Endothelial cell of umbilical vein (primary cell): Measurements from ENCODE around the gene SURF1. TPM values are rescaled to one million over a fixed set of nuclear protein-coding genes. Genes with fewer than 3 reads are reported as not detected.

Experiments used
- BruUV-seq: library from RNA; stranded (reverse); fragments of 400-500 nt; replicated peaks from 2 replicates; lab custom pipeline; 2021; lab: Mats Ljungman, UMichigan
- CTCF ChIA-PET: fragments of 300-600, 350-600 bp; sonication (Branson Sonifier 250); formaldehyde crosslinking; loops from one replicate; lab custom pipeline; 2021; ENCODE audit warnings: antibody characterized with exemption, inconsistent platforms; lab: Charles Lee
- POLR2A ChIA-PET: fragments of 300-600, 350-600 bp; sonication (Branson Sonifier 250); formaldehyde crosslinking; loops from one replicate; lab custom pipeline; 2021; ENCODE audit warnings: antibody characterized with exemption, inconsistent platforms; lab: Charles Lee
- DNase-seq: peaks from one replicate; pipeline ENCODE4 v3.0.0-alpha.2; 2011; ENCODE audit warnings: low read depth, low spot score
- FAIRE-seq: peaks from 2 replicates; lab custom pipeline; 2011; peaks lifted over from hg19 to GRCh38; lab: Jason Lieb, UNC
- H2AFZ ChIP-seq: 2 replicates; pipeline ENCODE4 v1.6.0; 2012; ENCODE audit warnings: low read depth, low read length, control low read depth, inconsistent platforms
- H3K27ac ChIP-seq: 2 replicates; pipeline ENCODE4 v1.5.1; 2011; ENCODE audit warnings: low read depth, mild to moderate bottlenecking, control low read depth, low read length, moderate library complexity; ENCODE audit not compliant: insufficient read depth
- H3K27me3 ChIP-seq, 2 experiments: 2 replicates each; pipeline versions ENCODE4 v1.6.0 to v1.6.1; 2011; ENCODE audit warnings: low read length in 2 of 2, mixed read lengths in 1 of 2; ENCODE audit not compliant: control insufficient read depth in 2 of 2, insufficient read depth in 2 of 2
- H3K36me3 ChIP-seq, 2 experiments: 2 replicates in 1 of 2; 3 replicates in 1 of 2; pipeline ENCODE4 v1.5.1; 2011; ENCODE audit warnings: low read length in 2 of 2, mild to moderate bottlenecking in 1 of 2, moderate library complexity in 1 of 2; ENCODE audit not compliant: control insufficient read depth in 2 of 2, insufficient read depth in 2 of 2; ENCODE audit errors: extremely low read depth in 1 of 2
- H3K4me1 ChIP-seq: 3 replicates; pipeline ENCODE4 v1.5.1; 2011; ENCODE audit warnings: mild to moderate bottlenecking, low read length; ENCODE audit not compliant: control insufficient read depth, insufficient read depth; ENCODE audit errors: extremely low read depth
- H3K4me2 ChIP-seq: 2 replicates; pipeline ENCODE4 v1.6.1; 2011; ENCODE audit warnings: low read length, control low read depth, mixed read lengths; ENCODE audit not compliant: insufficient read depth
- H3K4me3 ChIP-seq, 3 experiments: fragments of 200-600 bp in 1 of 3; sonication (generic), shearing (Covaris generic) in 1 of 3; replicated peaks in 1 of 3; 2 replicates each; pipeline ENCODE4 v1.5.1; 2011 to 2016; ENCODE audit warnings: control low read depth in 3 of 3, low read length in 3 of 3, mild to moderate bottlenecking in 2 of 3, inconsistent platforms in 1 of 3, low read depth in 1 of 3, moderate library complexity in 1 of 3; ENCODE audit not compliant: insufficient read depth in 1 of 3
- H3K79me2 ChIP-seq: 2 replicates; pipeline ENCODE4 v1.6.0; 2012; ENCODE audit warnings: low read length, inconsistent platforms; ENCODE audit not compliant: control insufficient read depth, insufficient read depth
- H3K9ac ChIP-seq: replicated peaks from 2 replicates; pipeline ENCODE3; 2011; ENCODE audit warnings: low read length, control low read depth; ENCODE audit not compliant: insufficient read depth; ENCODE audit errors: extremely low read depth
- H3K9me1 ChIP-seq: replicated peaks from 3 replicates; pipeline ENCODE4 v1.6.0; 2011; ENCODE audit warnings: mild to moderate bottlenecking, low read length; ENCODE audit not compliant: control insufficient read depth, insufficient read depth; ENCODE audit errors: extremely low read depth
- H3K9me3 ChIP-seq: replicated peaks from 2 replicates; pipeline ENCODE4 v1.5.1; 2012; ENCODE audit warnings: low read length, inconsistent platforms; ENCODE audit not compliant: control insufficient read depth, insufficient read depth
- H4K20me1 ChIP-seq: replicated peaks from 2 replicates; pipeline ENCODE3; 2011; ENCODE audit warnings: mild to moderate bottlenecking, low read length; ENCODE audit not compliant: control insufficient read depth, insufficient read depth; ENCODE audit errors: extremely low read depth
- CTCF ChIP-seq, 2 donors: IDR thresholded peaks; 1 replicate in 1 of 2; 2 replicates in 1 of 2; pipeline ENCODE4 v1.5.1; 2011; ENCODE audit warnings: low read length in 2 of 2, mild to moderate bottlenecking in 2 of 2, moderate library complexity in 2 of 2, control low read depth in 1 of 2, inconsistent platforms in 1 of 2, low read depth in 1 of 2; ENCODE audit not compliant: insufficient read depth in 1 of 2; ENCODE audit errors: extremely low read depth in 1 of 2
- JUN ChIP-seq: IDR thresholded peaks from 2 replicates; pipeline ENCODE4 v1.6.1; 2011; ENCODE audit warnings: borderline replicate concordance, low read depth; ENCODE audit not compliant: insufficient read length, insufficient read depth
- POLR2A ChIP-seq: IDR thresholded peaks from 2 replicates; pipeline ENCODE4 v1.6.1; 2012; ENCODE audit warnings: low read depth, mild to moderate bottlenecking, control low read depth, low read length
- dilution Hi-C: fragments of 300-500 bp; cut with MboI; formaldehyde crosslinking; loops from one replicate; pipeline ENCODE4 v1.15.0; 2019; ENCODE audit warnings: low sequenced_read_pairs; ENCODE audit not compliant: extremely low pct_ligation_motif_present
- intact Hi-C: fragments of 100-400 bp; cut with micrococcal nuclease; formaldehyde crosslinking; loops from one replicate; pipeline ENCODE4 v1.10.0; 2022
- polyA plus RNA-seq, 4 experiments: library from polyadenylated mRNA; depleted of rRNA in 3 of 4; stranded (reverse) in 3 of 4; unstranded in 1 of 4; fragments of >200 nt; gene quantifications; 2 replicates each; pipeline versions ENCODE4 v1.2.1 to v1.2.3, GENCODE V29; 2011 to 2012; ENCODE audit warnings: missing spikeins in 1 of 4
- total RNA-seq: library from RNA; stranded (reverse); gene quantifications from 2 replicates; pipeline ENCODE4 v1.2.3, GENCODE V29; 2021

SURF1 gene
- total and polyA plus RNA-seq, 2 donors (not counting 3 experiments of a cell fraction or from before 2014, with no cell fraction given), result 22.8 to 27.1 TPM

GRCh38 chr9:133362359-133363044 is 6.2 kb upstream of the SURF1 start:
- TSS peak; percentile 31 for BruUV-seq
- Histone ChIP-seq H4K20me1 (no peaks in the 10 kb centered on the region), H3K4me2 (no peak overlapping the region), H3K4me3 (no peak overlapping the region), H3K9me3 (no peaks in the 10 kb centered on the region), H2AFZ (no peak overlapping the region), H3K79me2 (peaks cover 27% of the 10 kb centered on the region), H3K9me1 (no peaks in the 10 kb centered on the region), H3K4me1 (no peaks in the 10 kb centered on the region), H3K36me3 (peaks cover 31 to 63% of the 10 kb centered on the region in 2 experiments), H3K27me3 (no peaks in the 10 kb centered on the region), H3K9ac (no peak overlapping the region), H3K27ac (no peak overlapping the region)
- intact Hi-C loops (no loop called here), dilution Hi-C loops (no loop called here)
- TF ChIP-seq POLR2A (peak; percentile 31), CTCF (IDR thresholded peaks at IDR 0.05; ENCODE audit: extremely low read depth in 1 of 2, insufficient read depth in 1 of 2, low read depth in 1 of 2, low read length in 2 of 2) (no peak)
- ChIA-PET CTCF (interaction anchor here (0.8 kb wide), 1 partner anchor 124 kb away, joined by 3 read pairs; no protein-coding TSS in a partner anchor), POLR2A (no interaction called here)
- no peak for DNase-seq
- FAIRE-seq, result no peak

DNA sequence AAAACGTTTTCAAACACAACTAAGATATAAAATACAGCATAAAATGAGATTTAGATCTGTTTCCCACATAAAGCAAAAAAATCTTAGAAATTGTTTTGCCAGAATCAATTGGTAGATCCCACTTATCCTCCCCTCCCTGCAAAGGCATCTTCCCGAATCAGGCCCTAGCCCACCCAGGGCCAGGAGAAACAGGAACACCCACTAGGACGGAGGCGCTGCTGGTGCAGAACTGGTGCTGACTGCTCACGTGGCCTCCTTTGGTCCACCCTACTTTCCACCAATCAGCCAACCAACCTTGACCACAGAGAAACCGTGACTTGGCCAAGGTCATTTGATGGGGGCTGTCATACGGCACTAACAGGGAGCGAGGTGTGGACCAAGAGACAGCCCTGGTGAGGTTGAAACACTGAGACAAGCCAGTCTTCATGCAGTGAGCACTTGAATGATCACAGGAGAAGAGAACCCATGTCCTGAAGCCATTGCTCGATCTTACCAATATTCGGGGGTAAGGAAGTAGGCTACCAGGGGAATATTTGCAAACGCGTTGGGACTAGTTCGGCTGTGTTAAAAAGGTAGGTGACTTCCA is 5.3 kb upstream of the SURF1 start:
- FAIRE-seq (no peak), DNase-seq (no peak)
- no TSS peak for BruUV-seq
- Histone ChIP-seq H2AFZ (no peak overlapping the region), H3K27me3 (no peaks in the 10 kb centered on the region), H3K79me2 (peaks cover 18% of the 10 kb centered on the region), H3K9me3 (no peaks in the 10 kb centered on the region), H3K27ac (no peak overlapping the region), H3K4me3 (no peak overlapping the region), H3K4me1 (peaks cover 6% of the 10 kb centered on the region), H3K9ac (no peak overlapping the region), H3K9me1 (no peaks in the 10 kb centered on the region), H3K36me3 (peaks cover 31 to 54% of the 10 kb centered on the region in 2 experiments), H3K4me2 (no peak overlapping the region), H4K20me1 (no peaks in the 10 kb centered on the region)
- intact Hi-C loops (no loop called here), dilution Hi-C loops (no loop called here)
- POLR2A ChIA-PET, result no interaction called here
- CTCF ChIA-PET, result no interaction called here
- no peak for TF ChIP-seq JUN
